ENCODE data around the gene FBLN5. TPM values are rescaled to one million over a fixed set of nuclear protein-coding genes. Genes with fewer than 3 reads are reported as not detected.
A peak's percentile ranks its signal among the peaks of the same experiment; 100 is the strongest.

The FBLN5 gene
- total and polyA plus RNA-seq, 5 donors from 2014 or later = 3.0 to 21.9 (median 20.9) TPM

DNA sequence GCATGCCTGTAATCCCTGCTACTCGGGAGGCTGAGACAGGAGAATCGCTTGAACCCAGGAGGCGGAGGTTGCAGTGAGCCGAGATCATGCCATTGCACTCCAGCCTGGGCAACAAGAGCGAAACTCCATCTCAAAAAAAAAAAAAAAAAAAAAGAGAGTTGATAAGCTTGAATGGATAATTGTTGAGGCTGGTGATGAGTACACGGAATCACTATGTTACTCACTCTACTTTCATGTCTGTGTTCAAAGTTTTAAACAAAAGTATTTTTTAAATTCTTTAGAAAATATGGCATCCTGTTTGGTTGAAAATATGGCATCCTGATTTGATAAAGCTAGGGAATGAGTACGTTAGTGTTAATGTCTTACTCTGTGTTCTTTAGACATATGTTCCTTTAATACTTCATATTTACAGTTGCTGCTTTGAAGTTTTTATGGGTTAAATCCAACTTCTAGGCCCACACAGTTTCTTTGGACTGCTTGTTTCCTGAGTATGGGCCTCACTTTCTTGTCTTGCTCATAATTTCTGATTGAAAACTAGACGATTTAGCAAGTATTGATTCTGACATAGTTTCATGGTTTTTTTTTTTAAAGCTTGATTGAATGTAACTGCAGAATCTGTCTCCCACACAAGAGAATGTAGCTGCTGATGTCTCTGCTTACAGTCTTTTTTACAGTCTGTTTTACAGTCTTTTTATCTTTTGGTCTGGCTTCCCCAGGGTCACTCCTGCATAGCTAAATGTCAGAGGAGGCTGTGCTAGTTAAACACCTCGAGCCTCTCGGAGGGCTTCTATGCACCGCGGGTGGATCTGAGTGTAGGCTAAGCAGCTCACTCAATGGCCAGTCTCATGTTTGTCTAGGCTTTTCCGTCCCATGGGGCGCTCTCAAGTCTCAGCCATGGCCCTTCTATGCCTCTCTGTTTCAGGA lies 14.1 kb upstream of the FBLN5 start:
- H3K27ac Mint-ChIP-seq = no peak overlapping the region
- H3K9me3 Mint-ChIP-seq = no peaks in the 10 kb centered on the region

DNA sequence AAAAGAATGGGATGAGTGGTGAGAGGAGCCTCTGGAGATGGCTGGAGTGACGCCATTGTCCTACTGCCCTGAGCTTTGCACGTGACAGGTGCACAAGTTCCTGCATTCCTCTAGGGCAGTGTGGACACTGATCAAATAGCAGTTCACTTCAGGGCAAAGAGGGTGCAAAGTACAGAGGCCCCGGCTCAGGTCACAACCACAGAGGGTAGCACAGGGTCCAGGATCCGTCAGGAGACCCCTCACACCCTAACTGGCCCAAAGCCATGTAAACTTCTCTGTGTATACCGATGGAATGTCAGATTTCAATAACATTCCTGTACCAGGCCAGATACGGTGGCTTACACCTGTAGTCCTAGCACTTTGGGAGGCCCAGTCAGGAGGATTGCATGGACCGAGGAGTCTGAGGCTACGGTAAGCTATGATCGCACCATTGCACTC lies 10.4 kb upstream of the FBLN5 start:
- no peak overlapping the region for H3K27ac Mint-ChIP-seq
- H3K4me3 ChIP-seq (ENCODE audit: low read depth, low read length) = no peak overlapping the region
- H3K36me3 Mint-ChIP-seq = no peaks in the 10 kb centered on the region
- H3K9me3 ChIP-seq (ENCODE audit: control insufficient read depth in 2 of 2, low read length in 2 of 2) = no peaks in the 10 kb centered on the region
- no peak for DNase-seq
- H3K4me3 Mint-ChIP-seq = no peak overlapping the region
- no peaks in the 10 kb centered on the region for H3K4me1 Mint-ChIP-seq
- H3K27me3 Mint-ChIP-seq = peaks cover 13% of the 10 kb centered on the region
- H3K36me3 ChIP-seq (ENCODE audit: control insufficient read depth, insufficient read depth, low read length) = no peaks in the 10 kb centered on the region
- H3K27me3 ChIP-seq (ENCODE audit: control insufficient read depth, insufficient read depth, low read length) = no peaks in the 10 kb centered on the region
- no peak for ATAC-seq (ENCODE audit: low read depth in 2 of 2)
- H3K4me1 ChIP-seq (ENCODE audit: control insufficient read depth, insufficient read depth, low read length, poor library complexity, severe bottlenecking) = no peaks in the 10 kb centered on the region
- H3K27ac ChIP-seq (ENCODE audit: insufficient read depth, low read length, poor library complexity, severe bottlenecking) = no peak overlapping the region
- H3K9me3 Mint-ChIP-seq = no peaks in the 10 kb centered on the region

More for the DNA sequence above, 14.1 kb upstream of the FBLN5 start:
- no peak for ATAC-seq (ENCODE audit: low read depth in 2 of 2)
- Histone ChIP-seq H3K4me1 (ENCODE audit: control insufficient read depth, insufficient read depth, low read length, poor library complexity, severe bottlenecking) (no peaks in the 10 kb centered on the region), H3K27ac (ENCODE audit: insufficient read depth, low read length, poor library complexity, severe bottlenecking) (no peak overlapping the region), H3K4me3 (ENCODE audit: low read depth, low read length) (no peak overlapping the region), H3K9me3 (ENCODE audit: control insufficient read depth in 2 of 2, low read length in 2 of 2) (no peaks in the 10 kb centered on the region), H3K27me3 (ENCODE audit: control insufficient read depth, insufficient read depth, low read length) (no peaks in the 10 kb centered on the region), H3K36me3 (ENCODE audit: control insufficient read depth, insufficient read depth, low read length) (no peaks in the 10 kb centered on the region)
- no peak overlapping the region for H3K4me3 Mint-ChIP-seq
- H3K4me1 Mint-ChIP-seq = no peaks in the 10 kb centered on the region
- peaks cover 9% of the 10 kb centered on the region for H3K27me3 Mint-ChIP-seq
- H3K36me3 Mint-ChIP-seq = no peaks in the 10 kb centered on the region
- DNase-seq = no peak

DNA sequence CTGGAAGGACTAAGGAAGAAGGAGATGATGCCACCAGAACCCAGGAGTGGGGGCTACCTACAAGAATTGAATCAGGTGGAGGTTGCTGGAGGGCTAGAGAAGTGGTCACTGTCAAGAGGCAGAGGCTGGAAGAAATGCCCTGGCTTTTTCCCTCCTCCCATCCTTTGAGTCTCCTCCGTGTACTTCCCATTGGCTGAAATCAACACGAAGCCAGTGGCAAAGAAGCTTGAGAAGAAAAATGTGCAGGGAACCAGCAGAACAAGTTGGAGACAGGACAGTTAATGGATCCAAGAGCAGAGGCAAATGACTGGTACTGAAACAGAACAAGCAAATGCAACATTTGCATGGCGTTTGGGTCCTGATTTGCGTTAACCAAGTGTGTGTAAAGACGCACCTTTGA lies 9.1 kb upstream of the FBLN5 start:
- Mint-ChIP-seq H3K9me3 (no peaks in the 10 kb centered on the region), H3K27me3 (peaks cover 17% of the 10 kb centered on the region), H3K27ac (no peak overlapping the region), H3K4me3 (no peak overlapping the region), H3K4me1 (no peaks in the 10 kb centered on the region), H3K36me3 (no peaks in the 10 kb centered on the region)
- no peaks in the 10 kb centered on the region for H3K27me3 ChIP-seq (ENCODE audit: control insufficient read depth, insufficient read depth, low read length)
- H3K27ac ChIP-seq (ENCODE audit: insufficient read depth, low read length, poor library complexity, severe bottlenecking) = no peak overlapping the region
- H3K4me1 ChIP-seq (ENCODE audit: control insufficient read depth, insufficient read depth, low read length, poor library complexity, severe bottlenecking) = no peaks in the 10 kb centered on the region
- H3K36me3 ChIP-seq (ENCODE audit: control insufficient read depth, insufficient read depth, low read length) = no peaks in the 10 kb centered on the region
- no peaks in the 10 kb centered on the region for H3K9me3 ChIP-seq (ENCODE audit: control insufficient read depth in 2 of 2, low read length in 2 of 2)
- ATAC-seq (ENCODE audit: low read depth in 2 of 2) = no peak
- DNase-seq = no peak
- no peak overlapping the region for H3K4me3 ChIP-seq (ENCODE audit: low read depth, low read length)

DNA sequence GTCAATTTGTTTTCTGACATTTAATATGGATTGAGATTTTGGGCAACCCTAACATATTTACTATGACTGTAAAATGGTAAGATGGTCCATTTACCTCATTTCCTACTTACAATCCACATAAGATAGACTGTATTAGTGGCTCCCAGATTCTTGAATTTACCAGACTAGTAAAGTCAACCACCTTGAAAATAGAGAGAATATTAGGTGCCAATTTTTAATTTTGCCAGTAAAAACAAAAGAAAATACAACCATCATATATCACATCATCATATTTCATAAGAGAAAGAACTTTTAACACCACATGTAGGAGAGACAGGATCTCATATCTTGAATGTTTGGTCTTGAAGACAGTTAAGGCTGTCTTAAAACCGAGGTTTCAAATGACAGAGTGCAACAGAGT lies 7.7 kb upstream of the FBLN5 start:
- Mint-ChIP-seq H3K4me3 (no peak overlapping the region), H3K36me3 (no peaks in the 10 kb centered on the region), H3K27ac (no peak overlapping the region), H3K9me3 (no peaks in the 10 kb centered on the region), H3K4me1 (no peaks in the 10 kb centered on the region), H3K27me3 (peaks cover 24% of the 10 kb centered on the region)
- Histone ChIP-seq H3K9me3 (ENCODE audit: control insufficient read depth in 2 of 2, low read length in 2 of 2) (no peaks in the 10 kb centered on the region), H3K27ac (ENCODE audit: insufficient read depth, low read length, poor library complexity, severe bottlenecking) (no peak overlapping the region), H3K4me1 (ENCODE audit: control insufficient read depth, insufficient read depth, low read length, poor library complexity, severe bottlenecking) (no peaks in the 10 kb centered on the region), H3K27me3 (ENCODE audit: control insufficient read depth, insufficient read depth, low read length) (no peaks in the 10 kb centered on the region), H3K4me3 (ENCODE audit: low read depth, low read length) (no peak overlapping the region), H3K36me3 (ENCODE audit: control insufficient read depth, insufficient read depth, low read length) (no peaks in the 10 kb centered on the region)
- DNase-seq = no peak
- ATAC-seq (ENCODE audit: low read depth in 2 of 2) = no peak

DNA sequence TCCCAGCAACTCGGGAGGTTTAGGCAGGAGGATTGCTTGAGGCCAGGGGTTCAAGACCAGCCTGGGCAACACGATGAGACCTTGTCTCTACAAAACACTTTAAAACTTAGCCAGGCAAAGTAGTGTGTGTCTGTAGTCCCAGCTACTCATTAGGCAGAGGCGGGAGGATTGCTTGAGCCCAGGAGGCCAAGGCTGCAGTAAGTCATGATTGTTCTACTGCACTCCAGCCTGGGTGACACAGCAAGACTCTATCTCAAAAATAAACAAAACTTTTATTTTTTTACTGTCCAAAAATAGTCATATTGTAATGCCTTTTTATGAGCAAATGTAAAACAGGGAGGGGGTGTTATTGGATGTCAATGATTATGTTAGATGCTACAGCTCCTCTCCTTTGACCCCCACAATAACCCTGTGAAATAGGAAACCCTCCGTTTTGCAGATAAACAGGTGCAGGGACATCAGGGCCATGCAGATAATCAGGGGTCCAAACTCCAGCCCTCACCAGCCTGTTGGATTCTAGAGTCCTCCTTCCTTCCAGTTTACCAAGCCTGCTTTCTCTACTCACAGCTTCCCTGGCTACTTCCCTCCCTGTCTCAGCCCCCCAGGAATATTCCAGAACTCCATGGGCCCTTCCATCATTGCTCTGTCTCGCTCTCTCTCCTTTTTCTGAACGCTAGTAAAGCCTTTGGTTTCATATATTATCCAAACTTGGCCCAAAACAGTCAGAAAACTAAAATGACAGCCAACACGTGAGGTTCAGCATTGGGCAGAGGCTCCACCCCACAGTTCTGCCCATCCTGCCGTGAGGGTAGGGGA lies 5.9 kb upstream of the FBLN5 start:
- no peaks in the 10 kb centered on the region for H3K36me3 Mint-ChIP-seq
- H3K9me3 Mint-ChIP-seq = no peaks in the 10 kb centered on the region
- H3K4me1 Mint-ChIP-seq = peaks cover 0 to 2% (median under 1%) of the 10 kb centered on the region in 4 donors
- no peaks in the 10 kb centered on the region for H3K4me1 ChIP-seq (ENCODE audit: control insufficient read depth, insufficient read depth, low read length, poor library complexity, severe bottlenecking)
- no peak for DNase-seq
- no peak overlapping the region for H3K27ac ChIP-seq (ENCODE audit: insufficient read depth, low read length, poor library complexity, severe bottlenecking)
- no peak overlapping the region for H3K4me3 Mint-ChIP-seq
- peak overlapping the region in 1 of 3 donors; percentile 38 for H3K27ac Mint-ChIP-seq
- no peaks in the 10 kb centered on the region for H3K27me3 ChIP-seq (ENCODE audit: control insufficient read depth, insufficient read depth, low read length)
- H3K9me3 ChIP-seq (ENCODE audit: control insufficient read depth in 2 of 2, low read length in 2 of 2) = no peaks in the 10 kb centered on the region
- H3K4me3 ChIP-seq (ENCODE audit: low read depth, low read length) = no peak overlapping the region
- H3K27me3 Mint-ChIP-seq = peaks cover 33% of the 10 kb centered on the region
- ATAC-seq (ENCODE audit: low read depth in 2 of 2) = no peak
- H3K36me3 ChIP-seq (ENCODE audit: control insufficient read depth, insufficient read depth, low read length) = no peaks in the 10 kb centered on the region

DNA sequence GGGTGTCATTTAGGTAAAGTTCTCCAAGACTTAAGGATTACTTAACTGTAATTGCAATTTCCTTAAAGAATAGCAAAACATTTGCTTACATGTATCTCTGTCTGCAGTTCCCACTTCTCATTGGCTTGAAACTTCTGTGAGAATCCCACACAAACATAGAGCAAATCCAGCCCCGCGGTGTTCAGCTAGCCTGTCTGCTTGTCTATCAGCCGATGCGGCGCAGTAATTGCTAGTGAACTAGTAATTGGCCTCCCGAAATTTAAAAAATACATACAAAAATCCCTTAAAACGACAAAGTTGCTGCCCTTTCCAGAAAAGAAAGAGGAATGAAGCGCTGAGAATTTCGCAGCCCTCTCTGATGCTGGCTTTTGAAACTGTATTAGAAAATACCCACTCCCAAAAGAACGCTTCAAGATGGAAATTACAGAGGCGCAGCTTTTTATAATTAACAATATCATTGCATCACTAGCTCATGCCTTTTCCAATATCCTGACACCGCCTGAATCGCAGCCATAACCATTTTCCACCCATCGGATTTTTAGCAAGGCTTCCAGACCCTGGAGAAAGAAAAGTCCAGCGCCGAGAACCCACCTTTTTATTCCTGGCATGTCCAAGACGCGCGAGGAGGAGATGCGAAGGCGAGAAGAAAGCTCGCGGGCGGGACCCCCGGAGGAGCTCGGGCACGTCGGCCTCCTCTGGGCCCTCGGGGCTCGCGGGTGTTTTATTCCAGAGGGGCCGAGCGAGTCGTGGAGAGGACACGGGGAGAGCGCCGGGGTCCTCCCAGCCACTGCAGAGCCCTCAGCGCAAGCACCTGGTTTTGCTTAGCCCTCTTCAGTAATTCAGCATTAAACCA lies 646 bp downstream of the FBLN5 start:
- Mint-ChIP-seq H3K4me3 (peak overlapping the region; percentile 42 to 90 (median 87)), H3K9me3 (no peaks in the 10 kb centered on the region), H3K4me1 (peaks cover 0 to 21% (median 12%) of the 10 kb centered on the region in 4 donors), H3K27ac (peak overlapping the region in 2 of 3 donors; percentile 18 to 27), H3K36me3 (no peaks in the 10 kb centered on the region), H3K27me3 (peaks cover 56% of the 10 kb centered on the region)
- DNase-seq = no peak
- Histone ChIP-seq H3K27me3 (ENCODE audit: control insufficient read depth, insufficient read depth, low read length) (peaks cover 13% of the 10 kb centered on the region), H3K4me1 (ENCODE audit: control insufficient read depth, insufficient read depth, low read length, poor library complexity, severe bottlenecking) (peaks cover 15% of the 10 kb centered on the region), H3K27ac (ENCODE audit: insufficient read depth, low read length, poor library complexity, severe bottlenecking) (no peak overlapping the region), H3K36me3 (ENCODE audit: control insufficient read depth, insufficient read depth, low read length) (no peaks in the 10 kb centered on the region), H3K9me3 (ENCODE audit: control insufficient read depth in 2 of 2, low read length in 2 of 2) (no peaks in the 10 kb centered on the region), H3K4me3 (ENCODE audit: low read depth, low read length) (peak overlapping the region; percentile 70)
- ATAC-seq (ENCODE audit: low read depth in 2 of 2) = no peak

Measured in CD4-positive, CD25-positive, alpha-beta regulatory T cell (primary cell).